Trophoblast cell (in vitro differentiated cells and primary cell): Measurements from ENCODE around the gene KCNC4.

ENCODE experiments used
- DNase-seq, 2 donors: peaks; one replicate each; pipeline ENCODE4 v3.0.0-alpha.2; 2016
- H2AFZ ChIP-seq: 2 replicates; pipeline ENCODE4 v1.6.1; 2013; ENCODE audit warnings: low read length, moderate library complexity, mild to moderate bottlenecking; ENCODE audit not compliant: insufficient read depth, poor library complexity
- H2AK5ac ChIP-seq: 2 replicates; pipeline ENCODE4 v1.6.1; 2013; ENCODE audit warnings: mild to moderate bottlenecking, low read length
- H2BK120ac ChIP-seq: 2 replicates; pipeline ENCODE4 v1.6.1; 2013; ENCODE audit warnings: low read length, mild to moderate bottlenecking, moderate library complexity; ENCODE audit not compliant: insufficient read depth, poor library complexity
- H2BK12ac ChIP-seq: 2 replicates; pipeline ENCODE4 v1.6.1; 2013; ENCODE audit warnings: mild to moderate bottlenecking, low read length, moderate library complexity
- H2BK5ac ChIP-seq: 2 replicates; pipeline ENCODE4 v1.6.1; 2013; ENCODE audit warnings: low read length, low read depth, moderate library complexity, mild to moderate bottlenecking; ENCODE audit not compliant: poor library complexity
- H3K14ac ChIP-seq: 2 replicates; pipeline ENCODE4 v1.6.1; 2013; ENCODE audit warnings: mild to moderate bottlenecking, low read length
- H3K18ac ChIP-seq: 2 replicates; pipeline ENCODE4 v1.6.1; 2013; ENCODE audit warnings: mild to moderate bottlenecking, low read length
- H3K23ac ChIP-seq: 2 replicates; pipeline ENCODE4 v1.6.1; 2013; ENCODE audit warnings: low read length
- H3K27ac ChIP-seq: 2 replicates; pipeline ENCODE4 v1.5.1; 2013; ENCODE audit warnings: low read depth, mild to moderate bottlenecking, inconsistent platforms, low read length, moderate library complexity
- H3K27me3 ChIP-seq: 2 replicates; pipeline ENCODE4 v1.6.1; 2013; ENCODE audit warnings: inconsistent platforms, mild to moderate bottlenecking, low read length, moderate library complexity; ENCODE audit not compliant: insufficient read depth
- H3K36me3 ChIP-seq, 2 experiments: 1 replicate in 1 of 2; 2 replicates in 1 of 2; pipeline ENCODE4 v1.6.1; 2013; ENCODE audit warnings: low read length in 2 of 2, mild to moderate bottlenecking in 2 of 2, moderate library complexity in 1 of 2; ENCODE audit not compliant: insufficient read depth in 2 of 2, control insufficient read depth in 1 of 2
- H3K4ac ChIP-seq: 2 replicates; pipeline ENCODE4 v1.6.1; 2013; ENCODE audit warnings: low read depth, mild to moderate bottlenecking, low read length, moderate library complexity
- H3K4me1 ChIP-seq, 2 experiments: 1 replicate in 1 of 2; 2 replicates in 1 of 2; pipeline ENCODE4 v1.6.1; 2013; ENCODE audit warnings: low read length in 2 of 2, mild to moderate bottlenecking in 2 of 2, moderate library complexity in 1 of 2; ENCODE audit not compliant: insufficient read depth in 2 of 2, control insufficient read depth in 1 of 2
- H3K4me2 ChIP-seq: 2 replicates; pipeline ENCODE4 v1.6.1; 2013; ENCODE audit warnings: inconsistent platforms, mild to moderate bottlenecking, low read length, moderate library complexity
- H3K4me3 ChIP-seq: 2 replicates; pipeline ENCODE4 v1.5.1; 2013; ENCODE audit warnings: mild to moderate bottlenecking, low read depth, low read length, inconsistent platforms
- H3K79me1 ChIP-seq: one replicate; pipeline ENCODE4 v1.6.1; 2013; ENCODE audit warnings: low read length
- H3K79me2 ChIP-seq: 2 replicates; pipeline ENCODE4 v1.6.1; 2013; ENCODE audit warnings: low read length, mild to moderate bottlenecking; ENCODE audit not compliant: control insufficient read depth, insufficient read depth, poor library complexity
- H3K9ac ChIP-seq: 2 replicates; pipeline ENCODE4 v1.6.1; 2013; ENCODE audit warnings: mild to moderate bottlenecking, low read length
- H3K9me3 ChIP-seq: 2 replicates; pipeline ENCODE4 v1.6.1; 2013; ENCODE audit warnings: low read depth, mild to moderate bottlenecking, control low read depth, inconsistent platforms, low read length; ENCODE audit not compliant: insufficient read depth
- H4K12ac ChIP-seq: 2 replicates; pipeline ENCODE4 v1.6.1; 2013; ENCODE audit warnings: low read depth, mild to moderate bottlenecking, low read length, moderate library complexity
- H4K8ac ChIP-seq: 2 replicates; pipeline ENCODE4 v1.6.1; 2013; ENCODE audit warnings: low read depth, mild to moderate bottlenecking, low read length, moderate library complexity
- H4K91ac ChIP-seq: one replicate; pipeline ENCODE4 v1.6.1; 2013; ENCODE audit warnings: low read depth, mild to moderate bottlenecking, low read length, moderate library complexity
- WGBS: extraction: QIAGEN DNeasy Blood & Tissue Kit; methylation state at CpG from one replicate; pipeline ENCODE4 v1.1.7; 2013; ENCODE audit warnings: missing lambda C conversion rate; ENCODE audit not compliant: insufficient read length, insufficient coverage; ENCODE audit errors: extremely low coverage; 5-methylcytosine and 5-hydroxymethylcytosine counted together

KCNC4 gene

DNA sequence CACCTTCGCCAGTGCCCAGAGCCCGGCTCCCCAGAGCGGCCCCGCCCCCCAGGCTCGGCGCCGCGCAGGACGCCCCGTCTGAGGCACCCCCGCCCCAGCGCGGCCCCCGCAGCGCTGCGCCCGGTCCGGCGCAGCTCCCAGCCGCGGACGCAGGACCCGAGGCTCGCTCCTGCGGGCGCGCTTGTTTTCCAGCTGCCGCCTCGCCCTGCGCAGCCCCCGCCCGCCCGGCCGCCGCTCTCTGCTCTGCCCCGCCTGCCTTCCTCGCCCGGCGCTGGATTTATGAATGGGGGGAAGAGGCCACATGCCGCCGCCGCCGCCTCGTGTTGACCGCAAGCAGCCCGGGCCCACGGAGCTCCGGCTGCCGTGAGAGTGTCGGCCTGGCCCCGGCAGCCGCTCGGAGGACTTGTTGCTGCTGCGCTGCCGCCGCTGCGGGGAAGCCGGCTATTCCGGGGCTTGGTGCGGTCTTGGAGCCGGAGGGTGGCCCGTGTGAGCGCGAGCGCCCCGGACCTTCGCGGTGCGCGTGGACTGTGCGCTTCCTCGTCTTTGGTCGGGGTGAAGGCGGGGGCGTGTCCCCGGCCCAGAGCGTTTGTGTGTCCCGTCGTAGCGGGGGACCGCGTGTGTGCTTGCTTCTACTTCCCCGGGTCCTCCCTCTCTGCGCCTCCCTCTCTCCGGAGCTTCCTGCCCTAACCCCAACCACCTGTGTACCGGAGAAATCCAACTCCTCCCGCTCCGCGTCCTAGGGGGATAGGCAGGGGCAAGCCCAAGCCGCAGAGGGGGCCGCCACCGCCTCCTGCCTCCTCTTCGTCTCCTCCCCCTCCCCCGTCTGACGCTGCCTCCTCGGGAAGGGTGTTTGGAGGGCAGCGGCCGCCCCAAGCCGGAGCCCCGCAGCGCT is 736 bp downstream of the KCNC4 start:
- H2AK5ac ChIP-seq, result no peak overlapping the region
- peak overlapping the region; percentile 25 for H2AFZ ChIP-seq
- no peak overlapping the region for H4K8ac ChIP-seq
- peaks cover 6% of the 10 kb centered on the region for H3K9me3 ChIP-seq
- no peaks in the 10 kb centered on the region for H3K36me3 ChIP-seq
- peaks cover 11 to 15% of the 10 kb centered on the region in 2 experiments for H3K4me1 ChIP-seq
- no peaks in the 10 kb centered on the region for H3K79me1 ChIP-seq
- H3K27me3 ChIP-seq, result peaks cover 35% of the 10 kb centered on the region
- H3K4me3 ChIP-seq, result peak overlapping the region; percentile 64
- H3K79me2 ChIP-seq, result no peaks in the 10 kb centered on the region
- no CpG with 5 or more reads among the region's 101 CpGs for WGBS
- no peak overlapping the region for H4K12ac ChIP-seq
- no peak overlapping the region for H3K4ac ChIP-seq
- peak overlapping the region; percentile 68 for H3K4me2 ChIP-seq
- H3K18ac ChIP-seq, result no peak overlapping the region
- H3K14ac ChIP-seq, result no peak overlapping the region
- no peak overlapping the region for H2BK12ac ChIP-seq
- no peak overlapping the region for H2BK5ac ChIP-seq
- no peak overlapping the region for H2BK120ac ChIP-seq
- H3K9ac ChIP-seq, result no peak overlapping the region
- H3K27ac ChIP-seq, result no peak overlapping the region
- H3K23ac ChIP-seq, result no peak overlapping the region
- no peak overlapping the region for H4K91ac ChIP-seq
- peak in 1 of 2 donors; percentile 44 for DNase-seq

DNA sequence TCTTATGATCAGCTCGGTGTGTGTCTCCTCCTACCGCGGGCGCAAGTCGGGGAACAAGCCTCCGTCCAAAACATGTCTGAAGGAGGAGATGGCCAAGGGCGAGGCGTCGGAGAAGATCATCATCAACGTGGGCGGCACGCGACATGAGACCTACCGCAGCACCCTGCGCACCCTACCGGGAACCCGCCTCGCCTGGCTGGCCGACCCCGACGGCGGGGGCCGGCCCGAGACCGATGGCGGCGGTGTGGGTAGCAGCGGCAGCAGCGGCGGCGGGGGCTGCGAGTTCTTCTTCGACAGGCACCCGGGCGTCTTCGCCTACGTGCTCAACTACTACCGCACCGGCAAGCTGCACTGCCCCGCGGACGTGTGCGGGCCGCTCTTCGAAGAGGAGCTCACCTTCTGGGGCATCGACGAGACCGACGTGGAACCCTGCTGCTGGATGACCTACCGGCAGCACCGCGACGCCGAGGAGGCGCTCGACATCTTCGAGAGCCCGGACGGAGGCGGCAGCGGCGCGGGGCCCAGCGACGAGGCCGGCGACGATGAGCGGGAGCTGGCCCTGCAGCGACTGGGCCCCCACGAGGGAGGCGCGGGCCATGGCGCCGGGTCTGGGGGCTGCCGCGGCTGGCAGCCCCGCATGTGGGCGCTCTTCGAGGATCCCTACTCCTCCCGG is 1.5 kb downstream of the KCNC4 start:
- no peak overlapping the region for H3K4me3 ChIP-seq
- H2BK5ac ChIP-seq, result no peak overlapping the region
- H3K9me3 ChIP-seq, result peaks cover 6% of the 10 kb centered on the region
- peak overlapping the region; percentile 10 for H2AFZ ChIP-seq
- whole genome bisulfite sequencing, result no CpG with 5 or more reads among the region's 81 CpGs
- H3K23ac ChIP-seq, result no peak overlapping the region
- peaks cover 11 to 15% of the 10 kb centered on the region in 2 experiments for H3K4me1 ChIP-seq
- no peaks in the 10 kb centered on the region for H3K79me2 ChIP-seq
- no peak overlapping the region for H3K9ac ChIP-seq
- H3K27ac ChIP-seq, result no peak overlapping the region
- no peak overlapping the region for H3K18ac ChIP-seq
- H2BK120ac ChIP-seq, result no peak overlapping the region
- H4K12ac ChIP-seq, result no peak overlapping the region
- no peaks in the 10 kb centered on the region for H3K79me1 ChIP-seq
- no peak overlapping the region for H3K4ac ChIP-seq
- no peak overlapping the region for H3K14ac ChIP-seq
- peak overlapping the region; percentile 68 for H3K4me2 ChIP-seq
- no peak overlapping the region for H2BK12ac ChIP-seq
- H4K8ac ChIP-seq, result no peak overlapping the region
- H4K91ac ChIP-seq, result no peak overlapping the region
- no peaks in the 10 kb centered on the region for H3K36me3 ChIP-seq
- peak in 1 of 2 donors; percentile 2 for DNase-seq
- no peak overlapping the region for H2AK5ac ChIP-seq
- peaks cover 35% of the 10 kb centered on the region for H3K27me3 ChIP-seq

DNA sequence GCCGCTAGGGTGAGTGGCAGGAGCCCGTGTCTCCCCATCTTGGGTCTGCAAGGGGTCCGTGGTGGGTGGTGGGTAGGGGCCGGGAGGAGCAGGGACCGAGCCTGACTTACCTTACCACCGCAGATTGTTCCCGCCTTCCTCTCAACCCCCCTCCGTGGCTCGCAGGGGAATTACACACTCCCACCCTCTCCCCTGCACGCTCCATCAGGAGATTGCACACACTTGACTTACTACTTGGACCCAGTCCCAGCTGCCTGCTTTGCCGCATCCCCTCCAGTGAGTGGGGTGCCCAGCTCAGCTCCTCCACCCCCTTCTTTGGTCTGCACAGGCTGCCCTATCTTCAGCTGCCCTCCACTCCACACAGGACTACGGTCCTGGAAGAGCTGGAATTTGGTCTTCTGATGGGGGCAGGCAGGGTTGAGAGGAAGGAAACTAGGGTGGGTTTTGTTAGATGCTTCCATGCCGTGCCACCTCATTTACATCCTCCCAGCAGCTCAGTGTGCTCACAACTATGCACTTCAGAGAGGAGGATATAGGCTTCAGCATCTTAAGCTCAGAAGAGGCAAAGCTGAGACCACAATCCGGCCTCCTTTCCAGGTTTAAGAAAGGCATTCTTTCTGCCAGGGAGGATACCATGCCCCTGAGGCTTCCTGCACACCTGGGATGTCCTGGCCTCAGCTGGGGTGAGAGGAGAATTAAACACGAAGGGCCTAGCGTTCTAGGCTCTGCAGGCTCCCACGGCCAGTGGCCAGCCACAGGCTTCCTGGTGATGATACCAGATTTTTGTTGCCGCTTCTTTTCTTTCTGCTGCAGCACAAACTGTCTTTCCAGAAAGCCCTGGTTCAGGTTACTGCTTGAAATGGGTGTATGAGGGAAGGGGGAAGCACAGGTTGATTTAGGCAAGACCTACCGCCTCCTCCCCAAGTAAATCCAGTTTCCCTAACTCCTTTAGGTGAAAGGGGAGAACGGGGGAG is 2.3 kb downstream of the KCNC4 start:
- Histone ChIP-seq H3K18ac (no peak overlapping the region), H4K91ac (no peak overlapping the region), H4K12ac (no peak overlapping the region), H3K4me1 (peaks cover 11 to 15% of the 10 kb centered on the region in 2 experiments), H2AFZ (no peak overlapping the region), H3K79me2 (no peaks in the 10 kb centered on the region), H3K27ac (no peak overlapping the region), H3K79me1 (no peaks in the 10 kb centered on the region), H3K4me2 (no peak overlapping the region), H3K4ac (no peak overlapping the region), H3K14ac (no peak overlapping the region), H3K36me3 (no peaks in the 10 kb centered on the region), H3K27me3 (peaks cover 35% of the 10 kb centered on the region), H2BK12ac (no peak overlapping the region), H3K23ac (no peak overlapping the region), H2BK120ac (no peak overlapping the region), H3K9ac (no peak overlapping the region), H2BK5ac (no peak overlapping the region), H2AK5ac (no peak overlapping the region), H4K8ac (no peak overlapping the region), H3K4me3 (no peak overlapping the region), H3K9me3 (peaks cover 6% of the 10 kb centered on the region)
- WGBS, result no CpG with 5 or more reads among the region's 20 CpGs
- no peak for DNase-seq

DNA sequence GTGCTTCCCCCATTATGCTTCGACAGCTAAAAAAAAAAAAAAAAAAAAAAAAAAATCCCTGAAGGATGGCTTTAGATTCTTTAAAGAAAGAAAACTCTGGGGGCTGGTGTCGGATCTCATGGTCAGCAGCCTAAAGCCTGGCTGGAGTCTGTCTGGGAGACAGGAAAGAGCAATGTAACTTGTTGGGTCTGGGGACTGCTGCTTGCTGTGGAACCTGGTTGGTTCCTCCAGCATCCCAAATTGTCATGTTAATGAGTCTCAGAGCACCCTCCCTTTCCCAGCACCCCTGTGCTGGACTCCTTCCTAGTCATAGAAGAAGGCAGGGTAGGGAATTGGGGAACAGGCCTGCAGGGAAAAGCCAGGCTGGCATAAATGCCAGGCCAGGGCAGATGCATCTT is 3.0 kb downstream of the KCNC4 start:
- Histone ChIP-seq H3K79me2 (no peaks in the 10 kb centered on the region), H3K18ac (no peak overlapping the region), H2BK120ac (no peak overlapping the region), H2BK5ac (no peak overlapping the region), H3K23ac (no peak overlapping the region), H3K27me3 (peaks cover 35% of the 10 kb centered on the region), H2AFZ (no peak overlapping the region), H3K9me3 (peaks cover 6% of the 10 kb centered on the region), H3K4me1 (peaks cover 11 to 15% of the 10 kb centered on the region in 2 experiments), H4K12ac (no peak overlapping the region), H3K4me2 (no peak overlapping the region), H4K8ac (no peak overlapping the region), H3K9ac (no peak overlapping the region), H3K14ac (no peak overlapping the region), H3K36me3 (no peaks in the 10 kb centered on the region), H2BK12ac (no peak overlapping the region), H2AK5ac (no peak overlapping the region), H3K27ac (no peak overlapping the region), H3K4ac (no peak overlapping the region), H3K4me3 (no peak overlapping the region), H4K91ac (no peak overlapping the region), H3K79me1 (no peaks in the 10 kb centered on the region)
- DNase-seq, result no peak
- WGBS, result no CpG with 5 or more reads among the region's 2 CpGs
